ENCODE data around the gene NECAB3. TPM values are rescaled to one million over a fixed set of nuclear protein-coding genes. Genes with fewer than 3 reads are reported as not detected.
A peak's percentile ranks its signal among the peaks of the same experiment; 100 is the strongest.

Gene NECAB3
- total RNA-seq, 1 experiment from 2014 or later = 17.4 TPM

GRCh38 chr20:33660035-33660684 lies 14.1 kb downstream of the NECAB3 start:
- Histone ChIP-seq H3K36me3 (no peaks in the 10 kb centered on the region), H3K4me3 (no peak overlapping the region), H3K9me3 (no peaks in the 10 kb centered on the region), H3K27me3 (no peaks in the 10 kb centered on the region)
- no peak for DNase-seq

GRCh38 chr20:33659341-33660034 lies 14.7 kb downstream of the NECAB3 start:
- Histone ChIP-seq H3K36me3 (no peaks in the 10 kb centered on the region), H3K27me3 (no peaks in the 10 kb centered on the region), H3K4me3 (no peak overlapping the region), H3K9me3 (no peaks in the 10 kb centered on the region)
- no peak for DNase-seq

- H3K27me3 ChIP-seq = no peaks in the 10 kb centered on the region
- no peak for DNase-seq
- H3K36me3 ChIP-seq = no peaks in the 10 kb centered on the region
- no peak overlapping the region for H3K4me3 ChIP-seq
- H3K9me3 ChIP-seq = no peaks in the 10 kb centered on the region
These were observed 15.3 kb downstream of the NECAB3 start for GRCh38 chr20:33658929-33659328.

- Histone ChIP-seq H3K36me3 (no peaks in the 10 kb centered on the region), H3K9me3 (no peaks in the 10 kb centered on the region), H3K27me3 (no peaks in the 10 kb centered on the region), H3K4me3 (no peak overlapping the region)
- DNase-seq = no peak
These were observed 15.7 kb downstream of the NECAB3 start for GRCh38 chr20:33658510-33658909.

GRCh38 chr20:33657704-33658095 lies 16.5 kb downstream of the NECAB3 start:
- Histone ChIP-seq H3K4me3 (no peak overlapping the region), H3K36me3 (no peaks in the 10 kb centered on the region), H3K27me3 (no peaks in the 10 kb centered on the region), H3K9me3 (no peaks in the 10 kb centered on the region)
- DNase-seq = no peak

- DNase-seq = no peak
- Histone ChIP-seq H3K9me3 (no peaks in the 10 kb centered on the region), H3K4me3 (no peak overlapping the region), H3K36me3 (no peaks in the 10 kb centered on the region), H3K27me3 (no peaks in the 10 kb centered on the region)
These were observed 17.2 kb downstream of the NECAB3 start for GRCh38 chr20:33656783-33657703.

GRCh38 chr20:33656010-33656782 lies 18.0 kb downstream of the NECAB3 start:
- Histone ChIP-seq H3K9me3 (no peaks in the 10 kb centered on the region), H3K4me3 (no peak overlapping the region), H3K27me3 (no peaks in the 10 kb centered on the region), H3K36me3 (no peaks in the 10 kb centered on the region)
- no peak for DNase-seq

- Histone ChIP-seq H3K36me3 (no peaks in the 10 kb centered on the region), H3K27me3 (no peaks in the 10 kb centered on the region), H3K9me3 (no peaks in the 10 kb centered on the region), H3K4me3 (no peak overlapping the region)
- no peak for DNase-seq
These were observed 19.1 kb downstream of the NECAB3 start for GRCh38 chr20:33655164-33655563.

- Histone ChIP-seq H3K36me3 (no peaks in the 10 kb centered on the region), H3K4me3 (no peak overlapping the region), H3K27me3 (no peaks in the 10 kb centered on the region), H3K9me3 (no peaks in the 10 kb centered on the region)
- no peak for DNase-seq
These were observed 19.5 kb downstream of the NECAB3 start for GRCh38 chr20:33654680-33655161.

GRCh38 chr20:33653900-33654596 lies 20.2 kb downstream of the NECAB3 start:
- Histone ChIP-seq H3K36me3 (no peaks in the 10 kb centered on the region), H3K27me3 (no peaks in the 10 kb centered on the region), H3K9me3 (no peaks in the 10 kb centered on the region), H3K4me3 (no peak overlapping the region)
- no peak for DNase-seq

- H3K4me3 ChIP-seq = no peak overlapping the region
- H3K36me3 ChIP-seq = peaks cover under 1% of the 10 kb centered on the region; the same call in 1 of the 2 replicates
- peak; percentile 45 for DNase-seq
- no peaks in the 10 kb centered on the region for H3K27me3 ChIP-seq
- H3K9me3 ChIP-seq = no peaks in the 10 kb centered on the region
These were observed 20.9 kb downstream of the NECAB3 start for GRCh38 chr20:33653218-33653899.

GRCh38 chr20:33651562-33652048 lies 22.6 kb downstream of the NECAB3 start:
- Histone ChIP-seq H3K36me3 (peaks cover 2% of the 10 kb centered on the region; the same call in 1 of the 2 replicates), H3K9me3 (no peaks in the 10 kb centered on the region), H3K4me3 (no peak overlapping the region), H3K27me3 (no peaks in the 10 kb centered on the region)
- DNase-seq = no peak

- peaks cover 2% of the 10 kb centered on the region; the same call in 1 of the 2 replicates for H3K36me3 ChIP-seq
- no peaks in the 10 kb centered on the region for H3K9me3 ChIP-seq
- DNase-seq = no peak
- no peak overlapping the region for H3K4me3 ChIP-seq
- H3K27me3 ChIP-seq = no peaks in the 10 kb centered on the region
These were observed 23.3 kb downstream of the NECAB3 start for GRCh38 chr20:33650753-33651561.

GRCh38 chr20:33650111-33650752 lies 24.0 kb downstream of the NECAB3 start:
- no peaks in the 10 kb centered on the region for H3K9me3 ChIP-seq
- H3K27me3 ChIP-seq = no peaks in the 10 kb centered on the region
- no peak overlapping the region for H3K4me3 ChIP-seq
- H3K36me3 ChIP-seq = peaks cover 8% of the 10 kb centered on the region; the same call in 1 of the 2 replicates
- DNase-seq = no peak

All from MG63 (cell line).